ENCODE measurements around the gene FBXO11.
"Not testable (repeated sequence)": the region's sequence is repeated elsewhere in the genome, so short reads cannot be mapped to it uniquely, and the experiment has no call there.

Gene FBXO11

GRCh38 chr2:47897883-47898731 is 8.2 kb downstream of the FBXO11 start:
- no peak for DNase-seq (ENCODE audit: low spot score)

- not testable (repeated sequence) for DNase-seq (ENCODE audit: low spot score)
These were observed 9.0 kb downstream of the FBXO11 start for GRCh38 chr2:47897191-47897882.

- no peak for DNase-seq (ENCODE audit: low spot score)
These were observed 9.8 kb downstream of the FBXO11 start for GRCh38 chr2:47896450-47896968.

GRCh38 chr2:47893771-47894170 is 12.5 kb downstream of the FBXO11 start:
- DNase-seq (ENCODE audit: low spot score), result no peak

GRCh38 chr2:47892338-47892730 is 14.0 kb downstream of the FBXO11 start:
- no peak for DNase-seq (ENCODE audit: low spot score)

- no peak for DNase-seq (ENCODE audit: low spot score)
These were observed 14.6 kb downstream of the FBXO11 start for GRCh38 chr2:47891369-47892337.

- no peak for DNase-seq (ENCODE audit: low spot score)
These were observed 15.5 kb downstream of the FBXO11 start for GRCh38 chr2:47890711-47891368.

GRCh38 chr2:47888581-47889280 is 17.6 kb downstream of the FBXO11 start:
- DNase-seq (ENCODE audit: low spot score), result no peak

- DNase-seq (ENCODE audit: low spot score), result no peak
These were observed 29.4 kb downstream of the FBXO11 start for GRCh38 chr2:47876912-47877311.

- DNase-seq (ENCODE audit: low spot score), result no peak
These were observed 33.4 kb downstream of the FBXO11 start for GRCh38 chr2:47872941-47873340.

GRCh38 chr2:47870641-47871540 is 35.4 kb downstream of the FBXO11 start:
- no peak for DNase-seq (ENCODE audit: low spot score)

GRCh38 chr2:47869859-47870595 is 36.3 kb downstream of the FBXO11 start:
- DNase-seq (ENCODE audit: low spot score), result peak; percentile 15

- no peak for DNase-seq (ENCODE audit: low spot score)
These were observed 37.5 kb downstream of the FBXO11 start for GRCh38 chr2:47868611-47869352.

GRCh38 chr2:47867205-47867604 is 39.1 kb downstream of the FBXO11 start:
- DNase-seq (ENCODE audit: low spot score), result peak; percentile 13

- DNase-seq (ENCODE audit: low spot score), result no peak
These were observed 41.7 kb downstream of the FBXO11 start for GRCh38 chr2:47864566-47864965.

GRCh38 chr2:47862949-47863348 is 43.3 kb downstream of the FBXO11 start:
- DNase-seq (ENCODE audit: low spot score), result no peak

GRCh38 chr2:47853067-47853777 is 53.1 kb downstream of the FBXO11 start:
- not testable (repeated sequence) for DNase-seq (ENCODE audit: low spot score)

GRCh38 chr2:47850198-47850597 is 56.1 kb downstream of the FBXO11 start:
- no peak for DNase-seq (ENCODE audit: low spot score)

Measured in iPS-NIHi11 (cell line).